Hepatocyte (in vitro differentiated cells): ENCODE data around the gene LGALS4. TPM values are rescaled to one million over a fixed set of nuclear protein-coding genes. Genes with fewer than 3 reads are reported as not detected.

Source experiments
- polyA plus RNA-seq: library from polyadenylated mRNA; unstranded; fragments of >200 nt; fragmentation: Nextera tagmentation; extraction: Ambion mirVana; gene quantifications from 2 replicates; pipeline ENCODE4 v1.2.1, GENCODE V29; 2016
- small RNA-seq: library from RNA; depleted of rRNA; stranded (forward); fragments of <200 nt; gene quantifications from one replicate; pipeline ENCODE3, GENCODE V24; 2014
- total RNA-seq: library from RNA; depleted of rRNA; stranded (reverse); fragments of >200 nt; gene quantifications from 2 replicates; pipeline ENCODE4 v1.2.3, GENCODE V29; 2014

LGALS4 gene
- total and polyA plus RNA-seq, 2 experiments from 2014 or later, result 147 to 199 TPM

Small RNAs within 50 kb of the gene (small RNA-seq; reads per million reads assigned to genes)
- not detected for gene RNU6-140P

Other genes with a start within 250 kb of the LGALS4 start
- gene MAP4K1, start 195.0 kb downstream of the LGALS4 start, total RNA-seq, result 0.57 and 0.96 TPM in 2 replicates
- gene MAP4K1, start 195.0 kb downstream of the LGALS4 start, polyA plus RNA-seq, result 2.6 and 4.5 TPM in 2 replicates
- 309 and 354 TPM in 2 replicates for gene EIF3K, start 193.8 kb downstream of the LGALS4 start, total RNA-seq
- gene EIF3K, start 193.8 kb downstream of the LGALS4 start, polyA plus RNA-seq, result 170 and 171 TPM in 2 replicates
- 278 and 321 TPM in 2 replicates for gene ACTN4, start 165.3 kb downstream of the LGALS4 start, total RNA-seq
- 54.4 and 59.3 TPM in 2 replicates for gene ACTN4, start 165.3 kb downstream of the LGALS4 start, polyA plus RNA-seq
- gene CAPN12, start 68.5 kb downstream of the LGALS4 start, total RNA-seq, result 12.5 and 26.6 TPM in 2 replicates
- gene CAPN12, start 68.5 kb downstream of the LGALS4 start, polyA plus RNA-seq, result 24.3 and 38.9 TPM in 2 replicates
- not detected in 2 replicates for gene LGALS7, start 39.4 kb downstream of the LGALS4 start, total RNA-seq
- 1.2 TPM in 2 replicates for gene LGALS7, start 39.4 kb downstream of the LGALS4 start, polyA plus RNA-seq
- gene LGALS7B, start 23.7 kb downstream of the LGALS4 start, total RNA-seq, result 0.64 TPM in 1 of 2 replicates, not detected in the other
- gene LGALS7B, start 23.7 kb downstream of the LGALS4 start, polyA plus RNA-seq, result 0.72 TPM in 1 of 2 replicates, not detected in the other
- gene ECH1, start 18.8 kb upstream of the LGALS4 start, total RNA-seq, result 125 and 133 TPM in 2 replicates
- gene ECH1, start 18.8 kb upstream of the LGALS4 start, polyA plus RNA-seq, result 272 and 284 TPM in 2 replicates
- gene HNRNPL, start 37.0 kb upstream of the LGALS4 start, total RNA-seq, result 154 and 209 TPM in 2 replicates
- gene HNRNPL, start 37.0 kb upstream of the LGALS4 start, polyA plus RNA-seq, result 169 and 184 TPM in 2 replicates
- 3.9 and 5.6 TPM in 2 replicates for gene RINL, start 65.3 kb upstream of the LGALS4 start, total RNA-seq
- 4.6 and 7.7 TPM in 2 replicates for gene RINL, start 65.3 kb upstream of the LGALS4 start, polyA plus RNA-seq
- 52.1 and 61.9 TPM in 2 replicates for gene SIRT2, start 86.7 kb upstream of the LGALS4 start, total RNA-seq
- gene SIRT2, start 86.7 kb upstream of the LGALS4 start, polyA plus RNA-seq, result 75.9 and 78.7 TPM in 2 replicates
- gene NFKBIB, start 87.0 kb upstream of the LGALS4 start, total RNA-seq, result 20.8 and 24.1 TPM in 2 replicates
- gene NFKBIB, start 87.0 kb upstream of the LGALS4 start, polyA plus RNA-seq, result 29.6 and 30.1 TPM in 2 replicates
- not detected in 2 replicates for gene CCER2, start 99.2 kb upstream of the LGALS4 start, total RNA-seq
- 0.74 and 1.1 TPM in 2 replicates for gene CCER2, start 99.2 kb upstream of the LGALS4 start, polyA plus RNA-seq
- gene SARS2, start 117.8 kb upstream of the LGALS4 start, total RNA-seq, result 24.2 and 27.3 TPM in 2 replicates
- gene SARS2, start 117.8 kb upstream of the LGALS4 start, polyA plus RNA-seq, result 47.7 and 67.6 TPM in 2 replicates
- 35.8 and 43.4 TPM in 2 replicates for gene MRPS12, start 118.0 kb upstream of the LGALS4 start, total RNA-seq
- gene MRPS12, start 118.0 kb upstream of the LGALS4 start, polyA plus RNA-seq, result 61.1 and 66.8 TPM in 2 replicates
- gene FBXO17, start 162.8 kb upstream of the LGALS4 start, total RNA-seq, result 41.9 and 48.4 TPM in 2 replicates
- gene FBXO17, start 162.8 kb upstream of the LGALS4 start, polyA plus RNA-seq, result 49.4 and 59.9 TPM in 2 replicates
- 6.7 and 15.2 TPM in 2 replicates for gene FBXO27, start 219.6 kb upstream of the LGALS4 start, total RNA-seq
- gene FBXO27, start 219.6 kb upstream of the LGALS4 start, polyA plus RNA-seq, result 10.3 and 11.0 TPM in 2 replicates